ENCODE measurements around the gene MAPKAPK3.
A peak's percentile ranks its signal among the peaks of the same experiment; 100 is the strongest.

MAPKAPK3 gene

DNA sequence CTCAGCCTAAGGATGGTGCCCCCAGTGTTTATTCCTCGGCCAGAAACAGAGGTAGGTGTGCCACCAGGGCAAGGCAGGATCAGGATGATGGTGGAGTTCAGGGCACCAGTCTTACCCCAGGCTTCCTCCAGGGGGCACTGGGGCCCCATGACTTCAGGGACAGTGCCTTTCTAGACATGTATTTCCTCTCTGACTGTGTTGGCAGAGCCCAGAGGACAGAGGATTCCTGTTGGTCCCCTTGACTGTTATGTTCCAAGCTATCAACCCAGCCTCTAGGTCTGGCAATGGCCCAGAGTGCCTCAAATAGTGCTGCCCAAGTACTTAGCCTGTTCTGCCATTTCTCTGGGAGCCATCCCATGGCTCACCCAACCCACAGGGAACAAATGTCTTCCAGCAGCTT, 44.8 kb upstream of the MAPKAPK3 start:
- Histone ChIP-seq H3K4me3 (replicated peaks; ENCODE audit: low read depth, low read length) (no peak overlapping the region), H3K27me3 (replicated peaks; ENCODE audit: control insufficient read depth, insufficient read depth, low read length) (no peaks in the 10 kb centered on the region), H3K36me3 (ENCODE audit: control insufficient read depth, insufficient read depth, low read length) (peaks cover 10% of the 10 kb centered on the region)
- peak; percentile 43 for DNase-seq (ENCODE audit: extremely low read depth, insufficient read length)
- TF ChIP-seq, protein P1, sequence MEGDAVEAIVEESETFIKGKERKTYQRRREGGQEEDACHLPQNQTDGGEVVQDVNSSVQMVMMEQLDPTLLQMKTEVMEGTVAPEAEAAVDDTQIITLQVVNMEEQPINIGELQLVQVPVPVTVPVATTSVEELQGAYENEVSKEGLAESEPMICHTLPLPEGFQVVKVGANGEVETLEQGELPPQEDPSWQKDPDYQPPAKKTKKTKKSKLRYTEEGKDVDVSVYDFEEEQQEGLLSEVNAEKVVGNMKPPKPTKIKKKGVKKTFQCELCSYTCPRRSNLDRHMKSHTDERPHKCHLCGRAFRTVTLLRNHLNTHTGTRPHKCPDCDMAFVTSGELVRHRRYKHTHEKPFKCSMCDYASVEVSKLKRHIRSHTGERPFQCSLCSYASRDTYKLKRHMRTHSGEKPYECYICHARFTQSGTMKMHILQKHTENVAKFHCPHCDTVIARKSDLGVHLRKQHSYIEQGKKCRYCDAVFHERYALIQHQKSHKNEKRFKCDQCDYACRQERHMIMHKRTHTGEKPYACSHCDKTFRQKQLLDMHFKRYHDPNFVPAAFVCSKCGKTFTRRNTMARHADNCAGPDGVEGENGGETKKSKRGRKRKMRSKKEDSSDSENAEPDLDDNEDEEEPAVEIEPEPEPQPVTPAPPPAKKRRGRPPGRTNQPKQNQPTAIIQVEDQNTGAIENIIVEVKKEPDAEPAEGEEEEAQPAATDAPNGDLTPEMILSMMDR (IDR thresholded peaks at IDR 0.05; ENCODE audit: insufficient read depth, low read length, poor library complexity, severe bottlenecking) = peak; percentile 87

DNA sequence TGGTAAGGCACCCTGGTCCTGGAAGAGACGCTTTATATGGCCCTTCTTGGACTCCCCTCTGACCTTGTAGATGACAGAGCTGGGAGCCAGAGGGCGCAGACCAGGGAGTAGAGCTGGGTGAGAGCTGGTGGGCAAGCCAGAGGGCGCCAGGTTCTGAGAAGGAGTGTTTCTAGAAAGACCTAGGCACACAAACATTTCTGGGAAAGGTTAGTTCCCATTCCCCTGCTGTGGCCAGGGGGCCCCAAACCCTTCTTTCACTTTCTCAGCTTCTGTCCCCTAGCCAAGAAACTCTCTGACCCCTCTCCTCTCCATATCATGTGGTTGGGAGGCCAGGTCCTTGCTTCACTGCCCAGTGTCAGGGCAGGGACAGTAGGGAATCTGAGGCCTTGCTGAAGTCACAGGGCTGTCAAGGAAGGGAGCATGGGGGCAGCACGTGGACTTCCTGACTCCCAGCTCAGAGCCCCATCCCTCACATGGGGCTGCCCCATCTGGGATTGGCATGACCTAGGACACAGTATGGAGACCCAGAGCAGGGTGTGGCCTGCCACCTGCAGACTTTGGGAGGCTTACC, 44.1 kb upstream of the MAPKAPK3 start:
- Histone ChIP-seq H3K4me3 (replicated peaks; ENCODE audit: low read depth, low read length) (no peak overlapping the region), H3K36me3 (ENCODE audit: control insufficient read depth, insufficient read depth, low read length) (peaks cover 12% of the 10 kb centered on the region), H3K27me3 (replicated peaks; ENCODE audit: control insufficient read depth, insufficient read depth, low read length) (no peaks in the 10 kb centered on the region)
- no peak for DNase-seq (ENCODE audit: extremely low read depth, insufficient read length)
- TF ChIP-seq, protein P1 (IDR thresholded peaks at IDR 0.05; ENCODE audit: insufficient read depth, low read length, poor library complexity, severe bottlenecking) = no peak

DNA sequence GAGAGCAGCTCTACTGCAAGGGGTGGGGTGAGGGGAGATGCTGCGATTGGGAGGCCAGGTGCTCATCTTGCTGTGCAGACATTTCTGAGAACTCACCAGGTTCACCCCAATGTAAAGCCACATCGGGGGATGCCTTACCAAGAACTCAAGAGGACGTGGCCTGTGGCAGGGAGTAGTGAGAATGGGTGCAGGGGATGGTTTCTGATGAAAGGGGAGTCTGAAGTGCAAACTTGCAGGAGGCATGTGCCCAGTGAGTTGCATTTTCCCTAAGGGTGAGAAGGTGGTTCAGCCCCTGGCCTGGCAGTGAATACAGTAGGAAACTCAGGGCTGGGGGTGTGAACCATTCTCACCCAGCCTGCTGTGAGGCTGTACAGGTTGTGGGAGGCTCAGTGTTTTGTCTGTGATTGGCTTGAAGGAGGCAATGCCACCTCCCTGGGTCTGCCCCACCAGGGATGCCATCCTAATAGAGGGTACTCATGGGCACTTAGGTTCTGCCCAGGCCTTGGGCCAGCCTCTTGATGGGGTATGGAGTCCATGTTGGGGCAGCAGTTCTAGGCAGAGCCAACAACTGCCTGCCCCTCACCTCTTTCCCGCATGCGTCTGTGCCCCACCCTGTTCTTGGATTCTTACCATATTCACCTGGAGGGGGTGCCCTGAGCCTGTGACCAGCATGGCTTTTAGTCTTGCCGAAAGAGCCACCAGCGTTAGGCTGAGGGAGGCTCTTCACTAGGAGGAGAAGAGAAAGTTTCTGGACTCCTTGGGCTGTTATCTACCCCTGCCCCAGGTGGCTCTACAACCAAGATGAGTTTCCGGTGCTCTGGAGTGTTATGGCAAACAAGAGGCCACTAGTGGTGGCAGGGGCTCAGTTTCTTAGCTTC, 43.1 kb upstream of the MAPKAPK3 start:
- Histone ChIP-seq H3K36me3 (ENCODE audit: control insufficient read depth, insufficient read depth, low read length) (peaks cover 12% of the 10 kb centered on the region), H3K27me3 (replicated peaks; ENCODE audit: control insufficient read depth, insufficient read depth, low read length) (no peaks in the 10 kb centered on the region), H3K4me3 (replicated peaks; ENCODE audit: low read depth, low read length) (no peak overlapping the region)
- TF ChIP-seq, protein P1 (IDR thresholded peaks at IDR 0.05; ENCODE audit: insufficient read depth, low read length, poor library complexity, severe bottlenecking) = no peak
- DNase-seq (ENCODE audit: extremely low read depth, insufficient read length) = no peak

DNA sequence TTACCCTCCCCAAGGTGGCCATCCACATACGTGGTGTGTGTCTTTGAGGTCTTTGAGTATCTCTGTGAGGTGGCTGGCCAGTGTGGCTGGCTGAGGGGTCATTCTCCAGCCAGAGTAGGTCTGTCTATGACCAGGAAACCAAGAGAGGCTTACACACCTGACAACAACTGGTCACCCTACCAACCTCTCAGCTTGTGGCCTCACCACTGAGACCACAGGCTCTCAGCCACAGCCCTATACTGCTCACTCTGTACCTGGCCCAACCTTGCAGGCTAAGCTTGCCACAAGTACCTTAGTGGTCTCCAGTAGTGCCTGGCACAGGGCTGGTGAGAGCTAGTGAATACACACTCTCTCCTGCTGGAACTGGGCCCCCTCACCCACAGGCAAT, 42.5 kb upstream of the MAPKAPK3 start:
- no peak for DNase-seq (ENCODE audit: extremely low read depth, insufficient read length)
- TF ChIP-seq, protein P1 (IDR thresholded peaks at IDR 0.05; ENCODE audit: insufficient read depth, low read length, poor library complexity, severe bottlenecking) = no peak
- peaks cover 15% of the 10 kb centered on the region for H3K36me3 ChIP-seq (ENCODE audit: control insufficient read depth, insufficient read depth, low read length)
- H3K4me3 ChIP-seq (replicated peaks; ENCODE audit: low read depth, low read length) = no peak overlapping the region
- H3K27me3 ChIP-seq (replicated peaks; ENCODE audit: control insufficient read depth, insufficient read depth, low read length) = no peaks in the 10 kb centered on the region

DNA sequence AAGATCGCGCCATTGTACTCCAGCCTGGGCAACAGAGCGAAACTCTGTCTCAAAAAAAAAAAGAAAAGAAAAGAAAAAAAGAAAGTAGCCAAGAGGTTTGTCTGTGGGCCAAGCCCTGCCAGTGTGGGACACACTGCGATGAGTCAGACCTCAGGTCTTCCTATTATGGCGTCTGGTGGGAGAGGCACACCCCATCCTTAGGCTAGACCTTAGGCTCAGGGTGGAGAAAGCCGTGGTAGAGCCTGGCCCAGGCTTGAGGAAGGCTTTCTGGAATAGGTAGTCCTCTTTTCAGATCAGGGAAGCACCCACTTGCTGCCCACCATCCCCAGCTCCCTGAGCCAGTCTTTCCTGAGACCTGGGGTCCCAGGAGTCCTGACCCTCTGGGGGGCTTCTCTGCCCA, 41.6 kb upstream of the MAPKAPK3 start:
- Histone ChIP-seq H3K4me3 (replicated peaks; ENCODE audit: low read depth, low read length) (no peak overlapping the region), H3K36me3 (ENCODE audit: control insufficient read depth, insufficient read depth, low read length) (peaks cover 15% of the 10 kb centered on the region), H3K27me3 (replicated peaks; ENCODE audit: control insufficient read depth, insufficient read depth, low read length) (no peaks in the 10 kb centered on the region)
- DNase-seq (ENCODE audit: extremely low read depth, insufficient read length) = no peak
- TF ChIP-seq, protein P1 (IDR thresholded peaks at IDR 0.05; ENCODE audit: insufficient read depth, low read length, poor library complexity, severe bottlenecking) = no peak
